GM18873 (cell line): ENCODE results near the gene ATG4C.
"Not testable (repeated sequence)": the region's sequence is repeated elsewhere in the genome, so short reads cannot be mapped to it uniquely, and the experiment has no call there.

Experiments used
- ATAC-seq: cut with Tn5 transposase; IDR thresholded peaks from one replicate; pipeline ENCODE4 v1.9.1; 2021; ENCODE audit warnings: mild to moderate bottlenecking, moderate library complexity, moderate number of reproducible peaks; ENCODE audit not compliant: unreplicated experiment, low FRiP score

The ATG4C gene

GRCh38 chr1:62783736-62784508, at the start of gene ATG4C:
TSS of gene ATG4C (plus strand) at chr1:62784132. CDS start at chr1:62803787, 19,655 bp downstream.
- peak; percentile 94 for ATAC-seq

GRCh38 chr1:62735491-62736171, 48.3 kb upstream of the ATG4C start:
- ATAC-seq: no peak

GRCh38 chr1:62740701-62741100, 43.2 kb upstream of the ATG4C start:
- ATAC-seq: not testable (repeated sequence)

- ATAC-seq: no peak
These were observed 39.0 kb upstream of the ATG4C start for GRCh38 chr1:62744611-62745577.

GRCh38 chr1:62746086-62746808, 37.7 kb upstream of the ATG4C start:
- no peak for ATAC-seq

- ATAC-seq: no peak
These were observed 37.2 kb upstream of the ATG4C start for GRCh38 chr1:62746809-62747138.

- ATAC-seq: no peak
These were observed 30.6 kb upstream of the ATG4C start for GRCh38 chr1:62753031-62753965.

- ATAC-seq: not testable (repeated sequence)
These were observed 29.0 kb upstream of the ATG4C start for GRCh38 chr1:62754938-62755337.

- not testable (repeated sequence) for ATAC-seq
These were observed 27.6 kb upstream of the ATG4C start for GRCh38 chr1:62756255-62756884.

- ATAC-seq: not testable (repeated sequence)
These were observed 24.6 kb upstream of the ATG4C start for GRCh38 chr1:62759232-62759875.

GRCh38 chr1:62760021-62760782, 23.7 kb upstream of the ATG4C start:
- ATAC-seq: not testable (repeated sequence)

GRCh38 chr1:62761223-62761870, 22.6 kb upstream of the ATG4C start:
- not testable (repeated sequence) for ATAC-seq

GRCh38 chr1:62762027-62762426, 21.9 kb upstream of the ATG4C start:
- ATAC-seq: not testable (repeated sequence)

- ATAC-seq: no peak
These were observed 18.0 kb upstream of the ATG4C start for GRCh38 chr1:62765981-62766380.

GRCh38 chr1:62768551-62768950, 15.4 kb upstream of the ATG4C start:
- not testable (repeated sequence) for ATAC-seq

- ATAC-seq: no peak
These were observed 11.2 kb upstream of the ATG4C start for GRCh38 chr1:62772607-62773295.
